ENCODE results near the gene C5orf63. TPM values are rescaled to one million over a fixed set of nuclear protein-coding genes. Genes with fewer than 3 reads are reported as not detected.

C5orf63 gene
- total and polyA plus RNA-seq, 11 donors = 1.4 to 14.7 (median 6.4) TPM

DNA sequence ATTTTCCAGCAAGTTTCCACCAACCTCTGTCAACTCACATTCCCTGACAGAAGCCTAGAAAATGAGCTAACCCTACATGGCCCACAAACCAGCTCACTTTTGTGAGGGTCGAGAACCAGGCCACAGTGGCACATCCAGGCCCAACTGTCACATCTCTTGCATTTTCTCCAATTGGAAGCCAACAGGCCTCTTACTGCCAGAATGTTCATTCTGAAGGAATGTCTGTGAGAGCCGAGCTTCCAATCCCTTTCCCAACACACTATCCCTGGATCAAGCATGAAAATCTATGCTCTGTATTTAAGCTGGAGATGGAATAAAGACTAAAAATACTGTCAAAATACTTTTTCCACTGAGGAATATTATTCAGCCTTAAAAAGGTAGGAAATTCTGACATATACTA is 62.9 kb downstream of the C5orf63 start:
- intact Hi-C loops (cut with DNase I) = no loop called here
- Histone ChIP-seq H3K4me1 (peaks cover 0 to 72% (median 38%) of the 10 kb centered on the region in 12 donors), H3K27ac (peak overlapping the region in 7 of 12 donors; percentile 15 to 65 (median 45))

DNA sequence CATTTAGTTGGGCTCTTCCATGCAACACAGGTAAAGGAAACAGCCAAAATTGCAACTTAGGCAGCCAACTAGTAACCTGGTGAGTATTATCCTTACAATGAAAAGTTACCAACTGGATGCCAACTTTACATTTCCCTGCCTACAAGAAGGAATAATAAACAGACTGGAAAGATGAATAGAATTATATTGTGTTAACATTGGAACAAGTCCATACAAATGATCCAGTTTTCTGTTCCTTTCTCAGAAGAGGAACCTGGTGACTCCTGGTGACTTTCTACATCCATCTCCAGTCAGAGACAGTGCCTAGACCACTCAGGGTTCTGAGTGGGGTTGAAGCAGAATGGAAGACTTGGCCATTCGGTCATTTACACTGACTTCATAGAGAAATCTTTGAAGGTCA is 63.5 kb downstream of the C5orf63 start:
- DNase-seq (no peak), ATAC-seq (no peak)
- WGBS, 4 donors = 84 to 96% (median 90%) methylated on average over 1 of the region's 1 CpG
- peak overlapping the region in 7 of 12 donors; percentile 15 to 65 (median 45) for H3K27ac ChIP-seq
- TF ChIP-seq, protein P1, sequence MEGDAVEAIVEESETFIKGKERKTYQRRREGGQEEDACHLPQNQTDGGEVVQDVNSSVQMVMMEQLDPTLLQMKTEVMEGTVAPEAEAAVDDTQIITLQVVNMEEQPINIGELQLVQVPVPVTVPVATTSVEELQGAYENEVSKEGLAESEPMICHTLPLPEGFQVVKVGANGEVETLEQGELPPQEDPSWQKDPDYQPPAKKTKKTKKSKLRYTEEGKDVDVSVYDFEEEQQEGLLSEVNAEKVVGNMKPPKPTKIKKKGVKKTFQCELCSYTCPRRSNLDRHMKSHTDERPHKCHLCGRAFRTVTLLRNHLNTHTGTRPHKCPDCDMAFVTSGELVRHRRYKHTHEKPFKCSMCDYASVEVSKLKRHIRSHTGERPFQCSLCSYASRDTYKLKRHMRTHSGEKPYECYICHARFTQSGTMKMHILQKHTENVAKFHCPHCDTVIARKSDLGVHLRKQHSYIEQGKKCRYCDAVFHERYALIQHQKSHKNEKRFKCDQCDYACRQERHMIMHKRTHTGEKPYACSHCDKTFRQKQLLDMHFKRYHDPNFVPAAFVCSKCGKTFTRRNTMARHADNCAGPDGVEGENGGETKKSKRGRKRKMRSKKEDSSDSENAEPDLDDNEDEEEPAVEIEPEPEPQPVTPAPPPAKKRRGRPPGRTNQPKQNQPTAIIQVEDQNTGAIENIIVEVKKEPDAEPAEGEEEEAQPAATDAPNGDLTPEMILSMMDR (IDR thresholded peaks at IDR 0.05) = no peak
- TF ChIP-seq POLR2A (IDR thresholded peaks at IDR 0.05) = no peak
- no peaks in the 10 kb centered on the region for H3K27me3 ChIP-seq
- intact Hi-C loops (cut with DNase I) = loop anchor here in 1 of 10 donors (5.0 kb wide), 1 partner anchor 37 kb away; no protein-coding TSS in a partner anchor
- no peaks in the 10 kb centered on the region for H3K9me3 ChIP-seq
- H3K4me3 ChIP-seq = no peak overlapping the region
- no peaks in the 10 kb centered on the region for H3K36me3 ChIP-seq
- H3K4me1 ChIP-seq = peaks cover 0 to 72% (median 40%) of the 10 kb centered on the region in 12 donors

More for the DNA sequence above, 62.9 kb downstream of the C5orf63 start:
- ATAC-seq (peak in 2 of 4 donors; percentile 35 to 42), DNase-seq (no peak)
- Histone ChIP-seq H3K36me3 (no peaks in the 10 kb centered on the region), H3K4me3 (no peak overlapping the region), H3K9me3 (no peaks in the 10 kb centered on the region), H3K27me3 (no peaks in the 10 kb centered on the region)
- 45 to 59% (median 54%) methylated on average over 2 of the region's 2 CpGs for WGBS, 4 donors
- TF ChIP-seq, protein P1 (IDR thresholded peaks at IDR 0.05) = no peak
- no peak for TF ChIP-seq POLR2A (IDR thresholded peaks at IDR 0.05)

DNA sequence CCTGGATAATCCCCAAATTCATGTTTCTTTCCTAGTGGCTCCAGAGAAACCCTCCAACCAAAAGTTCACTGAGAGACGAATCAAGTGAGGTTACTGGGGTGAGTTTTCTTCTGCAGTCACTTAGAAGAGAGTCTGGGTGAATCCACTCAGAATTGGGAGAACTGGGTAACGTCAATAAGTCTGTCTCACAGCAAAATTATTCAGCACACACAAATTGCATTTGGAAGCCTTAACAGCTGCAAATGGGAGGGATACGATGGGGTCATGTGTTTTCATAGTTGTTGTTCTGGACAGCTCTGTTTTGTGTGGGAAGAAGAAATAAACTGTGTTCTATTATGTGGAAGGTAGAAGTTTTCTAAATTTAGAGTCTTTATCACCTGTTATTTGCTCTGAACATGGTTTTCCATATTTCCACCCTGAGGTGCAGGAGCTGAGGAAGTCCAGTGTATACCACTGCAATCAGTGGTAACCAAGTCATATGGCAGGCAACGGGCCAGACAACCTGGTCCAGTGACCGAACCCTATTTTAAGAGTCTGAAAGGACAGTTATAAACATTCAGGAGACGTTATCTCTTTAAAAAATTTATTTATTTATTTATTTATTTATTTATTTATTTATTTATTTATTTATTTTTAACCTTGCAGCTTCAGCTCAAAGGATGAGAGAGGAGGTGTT is 64.9 kb downstream of the C5orf63 start:
- WGBS, 4 donors = 47 to 56% (median 52%) methylated on average over 6 of the region's 6 CpGs
- H3K36me3 ChIP-seq = no peaks in the 10 kb centered on the region
- ATAC-seq (peak in 3 of 4 donors; percentile 43 to 68 (median 53)), DNase-seq (peak in 4 of 5 donors; percentile 35 to 67 (median 51))
- H3K4me1 ChIP-seq = peaks cover 0 to 80% (median 39%) of the 10 kb centered on the region in 12 donors
- TF ChIP-seq POLR2A (IDR thresholded peaks at IDR 0.05) = no peak
- TF ChIP-seq, protein P1 (IDR thresholded peaks at IDR 0.05) = no peak
- H3K9me3 ChIP-seq = no peaks in the 10 kb centered on the region
- no peaks in the 10 kb centered on the region for H3K27me3 ChIP-seq
- no peak overlapping the region for H3K4me3 ChIP-seq
- H3K27ac ChIP-seq = peak overlapping the region in 8 of 12 donors; percentile 9 to 79 (median 48)
- intact Hi-C loops (cut with DNase I) = loop anchor here in 1 of 10 donors (5.0 kb wide), 1 partner anchor 36 kb away; no protein-coding TSS in a partner anchor

DNA sequence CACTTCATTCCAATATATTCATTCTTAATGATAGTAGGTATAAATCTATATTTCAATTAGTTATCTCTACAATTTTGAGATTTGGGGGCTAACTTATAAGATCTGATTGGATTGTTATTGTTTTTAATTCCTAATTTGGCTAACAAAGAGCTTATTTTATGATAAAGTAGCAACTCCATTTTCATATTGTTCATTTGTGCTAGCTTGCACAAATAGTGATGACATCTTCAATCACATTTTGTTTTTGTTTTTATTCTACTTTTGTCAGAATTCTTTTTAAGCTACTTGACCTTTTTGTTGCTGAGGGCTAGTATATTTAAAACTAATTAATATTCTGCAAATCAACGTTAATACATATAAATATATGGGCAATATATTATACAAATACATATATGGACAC is 65.8 kb downstream of the C5orf63 start:
- peak overlapping the region in 1 of 12 donors; percentile 63 for H3K27ac ChIP-seq
- no peaks in the 10 kb centered on the region for H3K36me3 ChIP-seq
- H3K4me3 ChIP-seq = no peak overlapping the region
- H3K27me3 ChIP-seq = no peaks in the 10 kb centered on the region
- H3K9me3 ChIP-seq = no peaks in the 10 kb centered on the region
- peaks cover 0 to 73% (median 31%) of the 10 kb centered on the region in 12 donors for H3K4me1 ChIP-seq
- no peak for TF ChIP-seq POLR2A (IDR thresholded peaks at IDR 0.05)
- TF ChIP-seq, protein P1 (IDR thresholded peaks at IDR 0.05) = no peak
- 87 to 89% (median 89%) methylated on average over 1 of the region's 1 CpG for WGBS, 4 donors
- intact Hi-C loops (cut with DNase I) = loop anchor here in 1 of 10 donors (5.0 kb wide), 1 partner anchor 35 kb away; no protein-coding TSS in a partner anchor
- ATAC-seq (no peak), DNase-seq (no peak)
